Effector memory CD8-positive, alpha-beta T cell (primary cell): Measurements from ENCODE around the gene MORN2.
"Not testable (repeated sequence)": the region's sequence is repeated elsewhere in the genome, so short reads cannot be mapped to it uniquely, and the experiment has no call there.

Experiments
- ATAC-seq: fragments of 150-1000 bp; cut with Tn5 transposase; replicated peaks from 2 replicates; pipeline ENCODE4 v1.10.0; 2021; ENCODE audit warnings: mild to moderate bottlenecking, moderate library complexity
- DNase-seq, 3 experiments: peaks; one replicate each; pipeline ENCODE4 v3.0.0; 2021
- H3K27ac Mint-ChIP-seq, 2 donors: one replicate each; pipeline ENCODE4 v1.8.0; 2022; ENCODE audit warnings: mild to moderate bottlenecking in 2 of 2, mixed read lengths in 2 of 2, moderate library complexity in 2 of 2
- H3K27me3 Mint-ChIP-seq, 2 donors: one replicate each; pipeline ENCODE4 v1.8.0; 2022; ENCODE audit warnings: mixed read lengths in 2 of 2
- H3K36me3 Mint-ChIP-seq: one replicate; pipeline ENCODE4 v1.8.0; 2022; ENCODE audit warnings: mild to moderate bottlenecking, moderate library complexity, mixed read lengths; ENCODE audit not compliant: insufficient read depth
- H3K4me1 Mint-ChIP-seq, 2 donors: one replicate each; pipeline ENCODE4 v1.8.0; 2022; ENCODE audit warnings: low read depth in 2 of 2, mixed read lengths in 2 of 2
- H3K4me3 Mint-ChIP-seq, 2 donors: one replicate each; pipeline ENCODE4 v1.8.0; 2022; ENCODE audit warnings: mild to moderate bottlenecking in 2 of 2, mixed read lengths in 2 of 2, moderate library complexity in 2 of 2
- H3K9me3 Mint-ChIP-seq, 2 donors: one replicate each; pipeline ENCODE4 v1.8.0; 2022; ENCODE audit warnings: mixed read lengths in 2 of 2
- total RNA-seq, 9 experiments: gene quantifications; one replicate each; lab custom pipeline; 2026; lab: John Stamatoyannopoulos, UW

Gene MORN2
- total RNA-seq: 0.58 to 5.2 (median 2.0) reads per million in 9 experiments

DNA sequence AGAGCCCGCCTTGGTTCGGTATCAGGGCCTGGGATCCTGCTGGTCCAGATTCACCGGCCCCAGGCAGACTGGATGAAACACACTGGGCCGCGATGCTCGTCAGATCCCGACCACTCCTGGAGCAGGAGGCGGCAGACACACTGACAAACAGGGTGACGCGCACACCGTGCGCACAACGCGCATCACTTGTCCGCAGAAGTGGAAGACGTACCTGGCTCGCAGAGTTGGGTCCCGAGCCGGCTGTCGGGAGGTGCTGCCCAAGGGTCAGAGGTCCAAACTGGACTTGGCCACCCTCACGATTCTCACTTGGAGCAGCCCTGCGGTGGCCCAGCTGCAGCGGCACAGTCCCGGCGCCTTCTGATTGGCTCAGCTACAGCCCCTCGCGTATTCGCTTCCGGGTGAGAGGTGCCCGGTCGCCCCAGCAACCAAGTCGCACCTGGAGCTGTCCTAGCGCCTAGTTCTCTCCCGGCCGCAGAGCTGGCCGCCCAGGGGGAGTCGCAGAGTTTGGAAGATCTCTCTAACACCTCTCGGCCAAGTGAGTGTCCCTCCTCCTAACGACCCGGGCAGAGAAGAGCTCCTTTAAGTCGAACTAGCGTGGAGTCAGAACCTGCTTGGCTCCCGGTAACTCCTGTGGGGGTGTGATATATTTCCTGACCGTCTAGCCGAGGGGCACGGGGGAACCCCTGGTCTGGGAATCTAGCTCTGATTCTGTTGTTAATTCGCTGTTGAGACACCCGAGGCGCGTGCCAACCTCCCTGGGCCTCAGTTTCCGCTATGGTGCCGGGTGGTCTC lies at the start of gene MORN2, which contains the start of gene DHX57:
MORN2 (plus strand) TSS at position 401 of the 792 bp plus-strand sequence.
DHX57 (minus strand) TSS at position 359 of the 792 bp plus-strand sequence. CDS start 7,529 bp downstream, outside the sequence.
- Mint-ChIP-seq H3K4me3 (peak within 1 kb of the TSS; percentile 97 to 100), H3K9me3 (no peaks in the 10 kb centered on the region), H3K27ac (peak within 1 kb of the TSS; percentile 99), H3K36me3 (peaks cover 20% of the 10 kb centered on the region), H3K27me3 (no peaks in the 10 kb centered on the region), H3K4me1 (peaks cover 20 to 30% of the 10 kb centered on the region in 2 donors)
- DNase-seq: peak; percentile 67 to 74 (median 69)
- ATAC-seq: peak; percentile 96

GRCh38 chr2:38827539-38828145 lies 48.1 kb upstream of the MORN2 start:
- not testable (repeated sequence) for H3K4me3 Mint-ChIP-seq, H3K27me3 Mint-ChIP-seq, H3K27ac Mint-ChIP-seq, ATAC-seq, DNase-seq, H3K4me1 Mint-ChIP-seq, H3K9me3 Mint-ChIP-seq
- peaks cover 53% of the 10 kb centered on the region for H3K36me3 Mint-ChIP-seq

- Mint-ChIP-seq H3K9me3 (no peaks in the 10 kb centered on the region), H3K27me3 (no peaks in the 10 kb centered on the region), H3K36me3 (peaks cover 53% of the 10 kb centered on the region), H3K4me3 (no peak overlapping the region), H3K27ac (no peak overlapping the region), H3K4me1 (no peaks in the 10 kb centered on the region)
- no peak for DNase-seq
- ATAC-seq: no peak
Observed at GRCh38 chr2:38828460-38828859, 47.3 kb upstream of the MORN2 start.

DNA sequence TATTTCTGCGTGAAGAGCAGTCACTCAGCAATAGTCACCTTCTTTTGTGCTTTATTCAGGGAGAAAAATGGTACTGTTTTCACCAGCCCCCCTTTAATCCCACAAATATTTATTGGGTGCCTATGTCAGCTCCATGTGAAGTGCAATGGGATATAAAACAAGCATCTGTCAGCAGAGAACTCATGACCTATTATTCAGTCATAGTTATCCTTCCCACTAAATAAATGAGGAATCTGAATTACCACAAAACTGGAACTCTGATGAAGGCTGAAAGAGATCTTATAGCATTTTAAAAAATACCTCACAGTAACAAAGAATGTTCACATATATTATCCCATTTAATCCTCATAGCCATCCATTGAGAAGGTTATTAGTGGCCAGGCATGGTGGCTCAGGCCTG lies 45.8 kb upstream of the MORN2 start:
- ATAC-seq: no peak
- DNase-seq: no peak
- Mint-ChIP-seq H3K27me3 (no peaks in the 10 kb centered on the region), H3K4me1 (no peaks in the 10 kb centered on the region), H3K27ac (no peak overlapping the region), H3K4me3 (no peak overlapping the region), H3K36me3 (peaks cover 50% of the 10 kb centered on the region), H3K9me3 (no peaks in the 10 kb centered on the region)

DNA sequence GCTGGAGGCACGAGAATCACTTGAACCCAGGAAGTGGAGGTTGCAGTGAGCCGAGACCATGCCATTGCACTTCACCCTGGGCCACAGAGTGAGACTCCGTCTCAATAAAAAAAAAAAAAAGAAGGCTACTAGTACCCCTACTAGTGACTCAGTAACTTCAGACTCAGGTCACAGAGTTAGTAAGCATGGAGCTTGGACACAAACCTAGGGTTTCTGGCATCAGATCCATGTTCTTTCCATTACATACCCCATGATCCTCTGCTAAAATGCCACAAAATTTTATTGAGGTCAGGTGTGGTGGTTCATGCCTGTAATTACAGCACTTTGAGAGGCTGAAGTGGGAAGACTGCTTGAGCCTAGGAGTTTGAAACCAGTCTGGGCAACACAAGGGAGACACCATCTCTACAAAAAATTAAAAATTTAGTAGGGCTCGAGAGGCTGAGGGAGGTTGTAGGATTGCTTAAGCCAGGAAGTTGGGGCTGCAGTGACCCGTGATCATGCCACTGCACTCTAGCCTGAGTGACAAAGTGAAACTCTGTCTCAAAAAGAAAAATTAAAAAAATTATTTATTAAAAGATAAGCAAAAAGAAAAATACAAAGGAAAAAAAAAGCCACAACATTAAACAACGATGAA lies 45.1 kb upstream of the MORN2 start:
- Mint-ChIP-seq H3K27ac (no peak overlapping the region), H3K4me3 (no peak overlapping the region), H3K27me3 (no peaks in the 10 kb centered on the region), H3K9me3 (no peaks in the 10 kb centered on the region), H3K4me1 (no peaks in the 10 kb centered on the region), H3K36me3 (peaks cover 43% of the 10 kb centered on the region)
- DNase-seq: no peak
- no peak for ATAC-seq

- DNase-seq (no peak), ATAC-seq (no peak)
- no peak overlapping the region for H3K27ac Mint-ChIP-seq
- peaks cover 49% of the 10 kb centered on the region for H3K36me3 Mint-ChIP-seq
- H3K4me3 Mint-ChIP-seq: no peak overlapping the region
- no peaks in the 10 kb centered on the region for H3K4me1 Mint-ChIP-seq
- no peaks in the 10 kb centered on the region for H3K9me3 Mint-ChIP-seq
- no peaks in the 10 kb centered on the region for H3K27me3 Mint-ChIP-seq
Observed at GRCh38 chr2:38835015-38835601, 40.7 kb upstream of the MORN2 start.

DNA sequence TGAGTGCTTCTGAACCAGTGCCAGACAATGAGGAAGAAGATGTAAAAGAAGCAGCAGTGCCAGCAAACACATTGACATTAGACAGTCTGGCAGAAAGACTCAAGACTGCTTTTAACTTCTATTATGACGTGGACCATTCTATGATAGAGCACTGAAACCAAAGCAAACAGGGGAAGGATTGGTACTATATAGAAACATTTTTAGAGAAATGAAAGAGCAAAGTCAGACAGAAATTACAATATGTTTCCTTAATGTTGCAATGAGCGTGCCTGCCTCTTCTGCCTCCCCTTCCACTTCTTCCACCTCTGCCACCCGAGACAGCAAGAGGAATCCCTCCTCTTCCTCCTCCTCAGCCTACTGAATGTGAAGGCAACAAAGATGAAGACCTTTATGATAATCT lies 39.8 kb upstream of the MORN2 start:
- Mint-ChIP-seq H3K27me3 (no peaks in the 10 kb centered on the region), H3K9me3 (no peaks in the 10 kb centered on the region), H3K27ac (no peak overlapping the region), H3K4me3 (no peak overlapping the region), H3K4me1 (no peaks in the 10 kb centered on the region), H3K36me3 (peaks cover 50% of the 10 kb centered on the region)
- ATAC-seq: peak; percentile 52
- no peak for DNase-seq

DNA sequence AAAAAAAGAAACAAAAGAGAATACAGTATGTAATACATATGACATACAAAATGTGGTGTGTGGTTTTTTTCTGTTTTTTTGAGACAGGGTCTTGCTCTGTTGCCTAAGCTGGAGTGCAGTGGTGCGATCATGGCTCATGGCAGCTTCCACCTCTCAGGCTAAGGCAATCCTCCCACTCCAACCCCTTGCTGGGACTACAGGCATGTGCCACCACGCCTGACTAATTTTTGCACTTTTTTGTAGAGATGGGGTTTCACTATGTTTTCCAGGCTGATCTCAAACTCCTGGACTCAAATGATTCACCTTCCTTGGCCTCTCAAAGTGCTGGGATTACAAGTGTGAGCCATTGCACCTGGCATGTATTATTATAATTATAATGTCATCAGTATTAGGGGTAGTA lies 39.0 kb upstream of the MORN2 start:
- DNase-seq: no peak
- Mint-ChIP-seq H3K9me3 (no peaks in the 10 kb centered on the region), H3K36me3 (peaks cover 52% of the 10 kb centered on the region), H3K4me1 (no peaks in the 10 kb centered on the region), H3K4me3 (no peak overlapping the region), H3K27ac (no peak overlapping the region), H3K27me3 (no peaks in the 10 kb centered on the region)
- ATAC-seq: no peak

DNA sequence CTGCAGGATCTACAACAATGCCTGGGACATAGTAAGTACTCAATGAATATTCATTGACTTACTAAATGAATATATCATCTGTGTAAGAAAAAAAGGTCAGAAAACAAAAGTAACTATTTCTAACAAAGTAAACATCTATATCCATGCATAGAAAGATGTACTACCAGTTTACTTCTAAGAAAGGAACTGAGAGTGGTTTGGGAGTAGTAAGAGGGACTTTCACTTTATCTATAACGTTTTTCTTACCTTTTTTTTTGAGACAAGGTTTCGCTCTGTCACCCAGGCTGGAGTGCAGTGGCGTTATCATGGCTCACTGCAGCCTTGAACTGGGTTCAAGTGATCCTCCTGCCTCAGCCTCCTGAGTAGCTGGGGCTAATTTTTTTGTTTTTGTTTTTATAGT lies 25.7 kb upstream of the MORN2 start:
- DNase-seq (no peak), ATAC-seq (no peak)
- Mint-ChIP-seq H3K4me3 (no peak overlapping the region), H3K4me1 (no peaks in the 10 kb centered on the region), H3K9me3 (no peaks in the 10 kb centered on the region), H3K36me3 (peaks cover 49% of the 10 kb centered on the region), H3K27ac (peak overlapping the region in 1 of 2 donors; percentile 33), H3K27me3 (no peaks in the 10 kb centered on the region)

DNA sequence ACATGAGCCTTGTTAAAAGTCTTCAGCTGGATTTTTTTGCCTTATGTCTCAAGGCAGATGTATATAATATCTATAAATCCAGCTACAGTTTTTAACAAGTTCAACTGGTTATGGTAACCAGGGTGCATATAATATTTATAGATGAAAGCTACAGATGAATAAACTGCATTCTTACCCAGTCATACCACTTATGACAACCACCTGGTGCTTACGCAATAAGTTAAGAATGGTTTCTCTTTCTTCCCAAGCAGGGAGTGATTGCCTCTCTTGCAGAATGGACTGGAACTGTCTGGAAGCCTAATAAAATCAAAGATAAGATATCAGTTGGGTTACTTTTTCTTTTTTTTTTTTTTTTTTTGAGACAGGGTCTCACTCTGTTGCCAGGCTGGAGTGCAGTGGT lies 19.6 kb upstream of the MORN2 start:
- Mint-ChIP-seq H3K36me3 (peaks cover 60% of the 10 kb centered on the region), H3K4me1 (no peaks in the 10 kb centered on the region), H3K27ac (no peak overlapping the region), H3K4me3 (no peak overlapping the region), H3K9me3 (no peaks in the 10 kb centered on the region), H3K27me3 (no peaks in the 10 kb centered on the region)
- no peak for ATAC-seq
- no peak for DNase-seq

DNA sequence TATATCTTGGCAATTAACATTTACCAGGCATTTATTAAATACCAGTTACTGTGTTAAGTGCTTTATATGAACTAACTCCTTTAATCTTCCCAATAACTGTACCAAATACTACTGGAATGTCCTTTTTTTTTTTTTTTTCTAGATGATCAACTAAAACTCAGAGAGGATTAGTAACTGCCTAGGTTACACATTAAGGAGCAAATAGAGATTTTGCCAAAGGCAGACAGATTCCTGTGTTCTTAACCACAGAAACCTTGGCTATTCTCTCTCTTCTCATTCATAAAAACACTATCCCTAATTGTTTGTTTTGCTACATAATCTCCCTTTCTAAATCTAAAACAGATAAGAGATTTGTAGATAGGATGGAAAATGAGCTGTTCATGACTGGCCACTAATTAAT lies 13.3 kb upstream of the MORN2 start:
- DNase-seq (no peak), ATAC-seq (no peak)
- H3K27ac Mint-ChIP-seq: peak overlapping the region in 1 of 2 donors; percentile 70
- H3K4me1 Mint-ChIP-seq: peaks cover 2 to 7% of the 10 kb centered on the region in 2 donors
- no peaks in the 10 kb centered on the region for H3K9me3 Mint-ChIP-seq
- H3K36me3 Mint-ChIP-seq: peaks cover 33% of the 10 kb centered on the region
- H3K4me3 Mint-ChIP-seq: no peak overlapping the region
- no peaks in the 10 kb centered on the region for H3K27me3 Mint-ChIP-seq

GRCh38 chr2:38863061-38863695 lies 12.6 kb upstream of the MORN2 start:
- H3K4me3 Mint-ChIP-seq: no peak overlapping the region
- peaks cover 2 to 7% of the 10 kb centered on the region in 2 donors for H3K4me1 Mint-ChIP-seq
- ATAC-seq (peak; percentile 46), DNase-seq (no peak)
- H3K27me3 Mint-ChIP-seq: no peaks in the 10 kb centered on the region
- peaks cover 37% of the 10 kb centered on the region for H3K36me3 Mint-ChIP-seq
- H3K9me3 Mint-ChIP-seq: no peaks in the 10 kb centered on the region
- peak overlapping the region; percentile 22 to 70 for H3K27ac Mint-ChIP-seq
